ENCODE measurements around the gene EIF3L.

GRCh38 chr22:37807410-37808293 is 41.6 kb upstream of the EIF3L start, which contains the start of gene GCAT:
- no peak for TF ChIP-seq CTCF (conservative IDR thresholded peaks at IDR 0.05; ENCODE audit: low read depth, low read length)
- no peak for TF ChIP-seq EZH2 (IDR thresholded peaks at IDR 0.05; ENCODE audit: low read length, unreplicated experiment)
- peak; percentile 67 for TF ChIP-seq EZH2phosphoT487 (IDR thresholded peaks at IDR 0.05; ENCODE audit: borderline replicate concordance, low read length)

All from PC-3 (cell line).